ENCODE measurements around the gene WDR7.

WDR7 gene

GRCh38 chr18:56787390-56787789, 136.2 kb downstream of the WDR7 start:
- H3K27ac Mint-ChIP-seq, result no peak overlapping the region
- no peaks in the 10 kb centered on the region for H3K27me3 Mint-ChIP-seq
- H3K36me3 Mint-ChIP-seq, result peaks cover 10% of the 10 kb centered on the region
- no peaks in the 10 kb centered on the region for H3K4me1 Mint-ChIP-seq (ENCODE audit: low read depth)
- H3K9me3 Mint-ChIP-seq (ENCODE audit: low read depth), result no peaks in the 10 kb centered on the region
- H3K4me3 Mint-ChIP-seq, result no peak overlapping the region

GRCh38 chr18:56789004-56789888, 138.1 kb downstream of the WDR7 start:
- Mint-ChIP-seq H3K9me3 (ENCODE audit: low read depth) (no peaks in the 10 kb centered on the region), H3K36me3 (peaks cover 17% of the 10 kb centered on the region), H3K27me3 (no peaks in the 10 kb centered on the region), H3K27ac (no peak overlapping the region), H3K4me1 (ENCODE audit: low read depth) (no peaks in the 10 kb centered on the region), H3K4me3 (no peak overlapping the region)

DNA sequence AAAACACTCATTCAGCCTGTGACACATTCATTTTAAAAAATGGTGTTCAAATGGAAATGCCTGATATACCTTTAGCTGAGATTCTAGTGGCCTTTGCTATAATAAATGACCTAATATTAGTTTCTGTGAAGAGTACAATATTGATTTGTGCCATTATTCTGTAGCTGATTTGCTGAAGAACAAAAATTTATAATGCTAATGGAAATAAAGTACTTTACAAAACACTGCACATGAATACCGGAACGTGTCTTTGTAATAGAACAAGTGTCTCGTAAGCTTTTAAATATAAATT, 138.7 kb downstream of the WDR7 start:
- H3K27me3 Mint-ChIP-seq, result no peaks in the 10 kb centered on the region
- H3K36me3 Mint-ChIP-seq, result peaks cover 17% of the 10 kb centered on the region
- no peak overlapping the region for H3K4me3 Mint-ChIP-seq
- H3K27ac Mint-ChIP-seq, result no peak overlapping the region
- H3K9me3 Mint-ChIP-seq (ENCODE audit: low read depth), result no peaks in the 10 kb centered on the region
- H3K4me1 Mint-ChIP-seq (ENCODE audit: low read depth), result no peaks in the 10 kb centered on the region

- Mint-ChIP-seq H3K27me3 (no peaks in the 10 kb centered on the region), H3K4me3 (no peak overlapping the region), H3K9me3 (ENCODE audit: low read depth) (no peaks in the 10 kb centered on the region), H3K4me1 (ENCODE audit: low read depth) (no peaks in the 10 kb centered on the region), H3K36me3 (peaks cover 20% of the 10 kb centered on the region), H3K27ac (no peak overlapping the region)
Measured at GRCh38 chr18:56795381-56795780, 144.2 kb downstream of the WDR7 start.

DNA sequence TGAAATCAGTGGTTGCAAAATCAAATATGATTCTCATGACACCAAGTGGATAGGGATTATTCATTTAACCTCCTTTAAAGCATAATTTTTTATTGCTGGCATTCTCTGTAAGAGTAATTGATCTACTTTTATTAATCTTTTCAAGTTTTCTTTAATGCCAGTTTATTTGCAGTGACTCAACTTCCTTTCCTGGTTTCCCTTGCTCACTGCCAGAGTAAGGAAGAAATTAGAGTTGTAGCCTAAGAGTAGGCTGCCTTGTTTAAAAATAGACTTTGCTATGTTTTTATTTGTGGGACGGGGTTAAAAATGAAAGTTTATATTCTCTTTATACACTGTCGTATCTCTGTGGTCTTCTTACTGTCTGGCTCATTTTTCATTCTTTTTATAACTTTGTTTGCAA, 148.6 kb downstream of the WDR7 start:
- no peaks in the 10 kb centered on the region for H3K27me3 Mint-ChIP-seq

GRCh38 chr18:56803051-56803450, 151.9 kb downstream of the WDR7 start:
- peaks cover 39% of the 10 kb centered on the region for H3K36me3 Mint-ChIP-seq
- H3K27ac Mint-ChIP-seq, result no peak overlapping the region
- peaks cover 4% of the 10 kb centered on the region for H3K9me3 Mint-ChIP-seq (ENCODE audit: low read depth)
- no peak overlapping the region for H3K4me3 Mint-ChIP-seq
- no peaks in the 10 kb centered on the region for H3K4me1 Mint-ChIP-seq (ENCODE audit: low read depth)
- no peaks in the 10 kb centered on the region for H3K27me3 Mint-ChIP-seq

More for the DNA sequence above, 148.6 kb downstream of the WDR7 start:
- no peak overlapping the region for H3K4me3 Mint-ChIP-seq
- no peak overlapping the region for H3K27ac Mint-ChIP-seq
- peaks cover 4% of the 10 kb centered on the region for H3K9me3 Mint-ChIP-seq (ENCODE audit: low read depth)
- H3K4me1 Mint-ChIP-seq (ENCODE audit: low read depth), result no peaks in the 10 kb centered on the region
- peaks cover 30% of the 10 kb centered on the region for H3K36me3 Mint-ChIP-seq

DNA sequence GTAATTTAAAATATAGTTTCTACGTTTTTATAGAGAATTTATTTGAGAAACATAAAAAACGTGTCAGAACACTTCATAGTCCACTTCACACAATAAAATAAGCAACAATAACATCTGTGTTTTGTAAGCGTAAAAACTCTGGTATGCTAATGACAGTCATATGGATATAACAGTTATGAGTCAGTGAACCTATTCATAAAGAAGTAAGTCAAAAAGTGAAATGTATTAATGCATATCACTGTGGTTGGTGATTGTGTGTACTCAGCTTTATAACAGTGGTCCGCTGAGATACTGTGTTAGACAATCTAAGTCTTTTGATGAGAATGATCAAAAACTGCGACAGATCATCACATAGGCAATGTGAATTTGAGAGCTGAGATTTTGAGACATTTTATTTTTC, 153.2 kb downstream of the WDR7 start:
- no peak overlapping the region for H3K27ac Mint-ChIP-seq
- H3K36me3 Mint-ChIP-seq, result peaks cover 39% of the 10 kb centered on the region
- no peaks in the 10 kb centered on the region for H3K27me3 Mint-ChIP-seq
- peaks cover 4% of the 10 kb centered on the region for H3K9me3 Mint-ChIP-seq (ENCODE audit: low read depth)
- no peak overlapping the region for H3K4me3 Mint-ChIP-seq
- H3K4me1 Mint-ChIP-seq (ENCODE audit: low read depth), result no peaks in the 10 kb centered on the region

GRCh38 chr18:56807901-56808300, 156.7 kb downstream of the WDR7 start:
- Mint-ChIP-seq H3K9me3 (ENCODE audit: low read depth) (no peaks in the 10 kb centered on the region), H3K4me3 (no peak overlapping the region), H3K27ac (no peak overlapping the region), H3K4me1 (ENCODE audit: low read depth) (no peaks in the 10 kb centered on the region), H3K36me3 (peaks cover 25% of the 10 kb centered on the region), H3K27me3 (no peaks in the 10 kb centered on the region)

- Mint-ChIP-seq H3K27ac (no peak overlapping the region), H3K9me3 (ENCODE audit: low read depth) (no peaks in the 10 kb centered on the region), H3K36me3 (peaks cover 16% of the 10 kb centered on the region), H3K27me3 (no peaks in the 10 kb centered on the region), H3K4me3 (no peak overlapping the region), H3K4me1 (ENCODE audit: low read depth) (no peaks in the 10 kb centered on the region)
Measured at GRCh38 chr18:56812674-56813073, 161.5 kb downstream of the WDR7 start.

DNA sequence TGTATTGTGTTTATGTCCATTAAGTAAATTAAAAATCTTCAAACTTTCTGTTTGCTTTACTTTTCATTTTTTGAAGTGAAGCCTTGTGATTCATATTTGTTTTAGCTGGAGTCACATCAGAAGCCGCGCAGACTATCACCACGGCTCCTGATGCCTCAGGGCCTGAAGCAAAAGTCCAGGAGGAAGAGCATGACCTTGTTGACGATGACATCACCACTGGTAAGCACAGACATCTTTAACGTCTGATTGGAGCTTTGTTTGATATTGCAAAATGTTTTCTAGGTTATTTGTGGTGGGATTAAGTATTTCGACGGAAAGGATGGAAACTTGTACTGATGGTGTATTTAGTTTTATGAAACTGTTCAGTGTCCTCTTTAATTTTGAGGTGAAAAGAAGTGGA, 164.8 kb downstream of the WDR7 start:
- no peak overlapping the region for H3K27ac Mint-ChIP-seq
- H3K4me1 Mint-ChIP-seq (ENCODE audit: low read depth), result no peaks in the 10 kb centered on the region
- no peaks in the 10 kb centered on the region for H3K27me3 Mint-ChIP-seq
- no peak overlapping the region for H3K4me3 Mint-ChIP-seq
- H3K36me3 Mint-ChIP-seq, result peaks cover 18% of the 10 kb centered on the region
- no peaks in the 10 kb centered on the region for H3K9me3 Mint-ChIP-seq (ENCODE audit: low read depth)

DNA sequence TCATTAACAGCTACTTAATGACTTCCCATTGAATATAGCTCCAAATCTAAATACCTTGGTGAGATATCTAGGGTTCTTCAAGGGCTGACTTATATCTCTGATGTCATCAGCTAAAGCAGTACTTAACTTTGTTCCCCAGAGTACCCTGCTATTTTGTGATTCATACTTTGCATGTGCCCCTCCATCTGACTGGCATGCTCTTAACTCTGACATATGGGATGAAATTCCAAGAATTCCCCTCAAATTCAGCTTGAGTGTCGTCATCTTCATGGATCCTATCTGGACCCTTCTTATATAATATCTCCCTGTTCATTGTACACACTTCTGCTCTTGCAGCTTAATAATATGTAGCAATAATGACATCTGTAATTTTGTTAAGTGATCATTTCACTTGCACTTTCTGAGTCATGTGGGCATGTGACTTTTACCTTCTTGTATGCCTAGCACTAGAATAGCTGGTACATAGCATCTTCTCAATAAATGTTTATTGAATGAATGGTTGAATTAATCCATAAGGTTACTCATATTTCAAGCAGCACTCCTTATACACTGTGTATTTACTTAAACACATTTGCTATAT, 172.9 kb downstream of the WDR7 start:
- no peak overlapping the region for H3K27ac Mint-ChIP-seq
- peaks cover 22% of the 10 kb centered on the region for H3K36me3 Mint-ChIP-seq
- H3K4me3 Mint-ChIP-seq, result no peak overlapping the region
- H3K4me1 Mint-ChIP-seq (ENCODE audit: low read depth), result peaks cover 22% of the 10 kb centered on the region
- no peaks in the 10 kb centered on the region for H3K27me3 Mint-ChIP-seq
- H3K9me3 Mint-ChIP-seq (ENCODE audit: low read depth), result no peaks in the 10 kb centered on the region

DNA sequence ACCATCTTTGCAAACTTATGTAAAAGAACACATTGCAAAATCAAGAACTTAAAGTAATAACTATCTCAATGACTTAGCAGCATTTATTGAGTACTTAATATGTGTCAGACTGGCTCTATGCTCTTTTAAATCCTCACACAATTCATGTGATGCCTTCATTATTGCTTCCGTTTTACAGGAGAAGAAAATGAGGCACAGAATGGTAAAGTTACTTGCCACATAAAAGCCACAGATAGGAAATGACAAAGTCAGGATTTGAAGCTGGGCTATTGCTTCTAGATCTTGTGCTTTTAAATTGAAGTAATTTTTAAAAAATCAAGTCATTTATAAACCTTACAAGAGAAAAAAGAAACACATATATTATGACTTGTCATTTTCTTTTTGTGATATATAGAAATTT, 174.2 kb downstream of the WDR7 start:
- H3K27ac Mint-ChIP-seq, result no peak overlapping the region
- H3K4me3 Mint-ChIP-seq, result no peak overlapping the region
- H3K9me3 Mint-ChIP-seq (ENCODE audit: low read depth), result no peaks in the 10 kb centered on the region
- H3K36me3 Mint-ChIP-seq, result peaks cover 29% of the 10 kb centered on the region
- H3K4me1 Mint-ChIP-seq (ENCODE audit: low read depth), result peaks cover 22% of the 10 kb centered on the region
- no peaks in the 10 kb centered on the region for H3K27me3 Mint-ChIP-seq

- no peak overlapping the region for H3K27ac Mint-ChIP-seq
- H3K4me3 Mint-ChIP-seq, result no peak overlapping the region
- peaks cover 22% of the 10 kb centered on the region for H3K4me1 Mint-ChIP-seq (ENCODE audit: low read depth)
- no peaks in the 10 kb centered on the region for H3K9me3 Mint-ChIP-seq (ENCODE audit: low read depth)
- H3K27me3 Mint-ChIP-seq, result no peaks in the 10 kb centered on the region
- H3K36me3 Mint-ChIP-seq, result peaks cover 29% of the 10 kb centered on the region
Measured at GRCh38 chr18:56825878-56826277, 174.7 kb downstream of the WDR7 start.

DNA sequence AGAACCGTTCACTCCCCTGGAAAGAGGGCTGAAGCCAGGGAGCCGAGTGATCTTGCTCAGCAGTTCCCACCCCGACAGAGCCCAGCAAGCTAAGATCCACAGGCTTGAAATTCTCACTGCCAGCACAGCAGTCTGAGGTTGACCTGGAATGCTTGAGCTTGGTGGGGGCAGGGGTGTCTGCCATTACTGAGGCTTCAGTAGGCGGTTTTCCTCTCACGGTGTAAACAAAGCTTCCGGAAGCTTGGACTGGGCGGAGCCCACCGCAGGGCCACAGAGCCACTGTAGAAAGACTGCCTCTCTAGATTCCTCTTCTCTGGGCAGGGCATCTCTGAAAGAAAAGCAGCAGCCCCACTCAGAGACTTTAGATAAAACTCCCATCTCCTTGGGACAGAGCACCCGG, 180.8 kb downstream of the WDR7 start:
- H3K36me3 Mint-ChIP-seq, result peaks cover 20% of the 10 kb centered on the region
- no peaks in the 10 kb centered on the region for H3K9me3 Mint-ChIP-seq (ENCODE audit: low read depth)
- no peak overlapping the region for H3K4me3 Mint-ChIP-seq
- no peaks in the 10 kb centered on the region for H3K27me3 Mint-ChIP-seq
- no peak overlapping the region for H3K27ac Mint-ChIP-seq
- H3K4me1 Mint-ChIP-seq (ENCODE audit: low read depth), result no peaks in the 10 kb centered on the region

DNA sequence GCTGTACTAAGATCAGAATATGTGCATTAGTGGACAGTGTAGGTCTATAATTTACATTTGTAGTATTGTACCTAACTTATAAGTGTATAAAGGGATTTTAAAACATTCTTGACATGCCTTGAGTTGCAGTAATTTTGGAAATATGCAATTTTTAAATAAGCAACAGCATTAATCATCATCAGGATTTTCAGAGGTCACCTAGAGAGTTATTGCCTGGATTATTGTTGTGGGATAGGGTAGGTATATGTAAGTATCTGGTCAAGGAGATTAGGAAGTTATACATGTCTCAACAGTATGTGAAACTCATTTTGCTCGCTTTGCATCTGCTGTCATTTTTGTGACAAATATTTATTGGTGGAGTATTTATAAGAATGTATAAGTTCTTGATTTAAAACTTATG, 184.2 kb downstream of the WDR7 start:
- Mint-ChIP-seq H3K9me3 (ENCODE audit: low read depth) (no peaks in the 10 kb centered on the region), H3K27ac (no peak overlapping the region), H3K36me3 (peaks cover 11% of the 10 kb centered on the region)

GRCh38 chr18:56836173-56836572, 185.0 kb downstream of the WDR7 start:
- Mint-ChIP-seq H3K4me1 (ENCODE audit: low read depth) (no peaks in the 10 kb centered on the region), H3K27ac (no peak overlapping the region), H3K9me3 (ENCODE audit: low read depth) (no peaks in the 10 kb centered on the region), H3K4me3 (no peak overlapping the region), H3K36me3 (peaks cover 11% of the 10 kb centered on the region), H3K27me3 (no peaks in the 10 kb centered on the region)

More for the DNA sequence above, 184.2 kb downstream of the WDR7 start:
- Mint-ChIP-seq H3K27me3 (no peaks in the 10 kb centered on the region), H3K4me3 (no peak overlapping the region), H3K4me1 (ENCODE audit: low read depth) (no peaks in the 10 kb centered on the region)

Data from activated naive CD8-positive, alpha-beta T cell (primary cell).